ENCODE results near the gene PHKA1.
"Not testable (repeated sequence)": the region's sequence is repeated elsewhere in the genome, so short reads cannot be mapped to it uniquely, and the experiment has no call there.

PHKA1 gene

DNA sequence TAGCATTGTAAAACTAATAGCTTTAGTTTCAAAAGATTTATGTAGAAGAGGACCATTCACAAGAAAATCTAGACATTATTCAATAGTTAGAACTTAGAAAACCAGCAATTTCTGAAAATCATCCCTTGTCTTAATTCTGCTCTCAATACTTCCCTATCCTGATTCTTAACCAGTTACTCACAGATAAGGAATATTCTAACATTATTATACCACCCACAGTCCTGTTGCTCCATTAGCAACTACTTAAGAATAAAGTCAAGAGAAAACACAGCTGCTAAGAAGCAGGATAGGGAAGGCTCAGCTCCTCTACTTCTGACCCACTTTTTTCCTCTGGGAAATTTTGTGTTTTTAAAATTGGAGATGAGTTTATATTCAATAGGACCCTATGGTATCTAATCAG, 47.7 kb downstream of the PHKA1 start:
- DNase-seq (ENCODE audit: low read depth in 3 of 3), result no peak

GRCh38 chrX:72663737-72664136, 50.4 kb downstream of the PHKA1 start:
- no peak for DNase-seq (ENCODE audit: low read depth in 3 of 3)

- DNase-seq (ENCODE audit: low read depth in 3 of 3), result no peak
These were observed 51.9 kb downstream of the PHKA1 start for GRCh38 chrX:72662020-72662747.

DNA sequence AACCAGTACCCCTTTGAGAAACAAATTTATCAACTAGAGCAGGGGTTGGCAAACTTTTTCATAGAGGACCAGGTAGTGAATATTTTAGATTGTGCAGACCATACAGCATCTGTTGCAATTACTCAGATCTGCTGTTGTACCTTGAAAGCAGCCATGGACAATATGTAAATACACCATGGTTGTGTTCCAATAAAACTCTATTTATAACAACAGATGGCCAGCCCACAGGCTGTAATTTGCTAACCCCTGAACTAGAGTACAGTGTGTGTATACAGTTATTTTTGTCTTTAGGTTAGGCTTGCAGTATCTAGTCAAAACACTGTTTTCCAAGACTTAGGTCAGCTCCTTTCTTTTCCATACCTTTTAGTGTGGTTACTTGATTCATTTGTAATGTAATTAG, 54.4 kb downstream of the PHKA1 start:
- no peak for DNase-seq (ENCODE audit: low read depth in 3 of 3)

GRCh38 chrX:72652082-72652481, 62.0 kb downstream of the PHKA1 start:
- no peak for DNase-seq (ENCODE audit: low read depth in 3 of 3)

DNA sequence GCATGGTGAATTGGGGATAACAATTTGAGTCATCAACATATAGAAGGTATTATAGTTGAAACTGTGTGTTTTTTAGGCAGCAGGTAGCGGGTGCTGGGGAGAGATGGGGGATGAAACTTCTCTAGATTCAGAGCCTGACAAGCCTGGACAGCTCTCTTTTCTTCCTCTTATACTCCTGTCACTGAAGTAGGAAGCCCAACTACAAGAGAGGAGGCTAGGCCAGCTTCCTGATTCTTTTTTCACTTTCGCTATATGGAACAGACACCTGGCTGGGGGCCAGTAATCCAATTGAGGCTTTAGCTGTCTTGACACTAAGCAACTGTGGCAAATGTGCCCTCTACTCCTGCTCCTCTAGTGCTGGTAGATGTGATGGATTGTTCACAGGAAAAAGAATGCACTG, 69.2 kb downstream of the PHKA1 start:
- no peak for DNase-seq (ENCODE audit: low read depth in 3 of 3)

GRCh38 chrX:72641611-72642010, 72.5 kb downstream of the PHKA1 start:
- DNase-seq (ENCODE audit: low read depth in 3 of 3), result no peak

- no peak for DNase-seq (ENCODE audit: low read depth in 3 of 3)
These were observed 78.2 kb downstream of the PHKA1 start for GRCh38 chrX:72635930-72636329.

GRCh38 chrX:72634331-72634730, 79.8 kb downstream of the PHKA1 start:
- DNase-seq (ENCODE audit: low read depth in 3 of 3), result no peak

DNA sequence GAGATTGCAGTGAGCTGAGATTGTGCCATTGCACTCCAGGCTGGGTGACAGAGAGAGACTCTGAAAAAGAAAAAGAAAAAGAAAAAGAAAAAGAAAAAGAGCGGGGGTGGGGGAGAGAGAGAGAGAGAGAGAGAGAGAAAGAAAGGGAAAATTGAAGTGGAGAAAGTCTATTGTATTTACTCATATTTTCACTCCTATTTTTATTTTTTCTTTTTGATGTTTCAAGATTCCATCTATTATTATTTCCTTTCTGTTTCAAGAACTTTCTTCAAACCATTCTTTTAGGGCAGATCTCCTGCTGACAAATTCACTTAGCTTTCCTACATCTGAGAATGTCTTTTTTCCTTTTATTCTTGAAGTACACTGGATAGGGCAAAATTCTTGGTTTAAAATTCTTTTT, 83.9 kb downstream of the PHKA1 start:
- no peak for DNase-seq (ENCODE audit: low read depth in 3 of 3)

GRCh38 chrX:72624194-72624593, 89.9 kb downstream of the PHKA1 start:
- no peak for DNase-seq (ENCODE audit: low read depth in 3 of 3)

GRCh38 chrX:72621625-72622485, 92.3 kb downstream of the PHKA1 start:
- DNase-seq (ENCODE audit: low read depth in 3 of 3), result no peak

GRCh38 chrX:72621163-72621562, 92.9 kb downstream of the PHKA1 start:
- DNase-seq (ENCODE audit: low read depth in 3 of 3), result no peak

DNA sequence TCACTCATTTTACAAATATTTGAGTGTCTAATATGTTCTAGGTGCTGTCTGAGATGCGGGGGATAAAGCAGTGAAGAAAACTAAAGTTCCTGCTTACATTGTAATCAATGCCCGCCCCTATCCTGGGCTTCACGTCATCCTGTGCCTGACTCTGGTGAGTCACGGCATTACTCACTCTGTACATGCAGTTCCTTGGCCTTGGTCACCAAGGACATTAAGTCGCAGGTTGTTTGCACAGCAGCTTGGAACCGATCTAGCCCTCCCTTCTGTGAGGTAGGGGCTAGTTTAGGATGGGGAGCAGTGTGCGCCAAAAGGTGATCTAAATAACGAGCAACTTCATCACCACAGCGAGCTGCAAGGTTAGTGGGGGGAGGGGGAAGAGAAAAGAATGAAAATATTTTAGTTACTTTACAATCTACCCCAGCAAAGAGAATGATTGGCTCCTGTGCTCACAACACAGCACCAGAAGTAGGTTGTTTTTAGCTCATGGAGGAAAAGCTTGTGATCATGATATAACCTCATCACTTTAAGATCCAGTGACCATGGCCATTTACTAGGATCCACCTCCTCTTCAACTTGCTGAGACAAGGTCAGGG, 93.5 kb downstream of the PHKA1 start:
- peak in 2 of 3 donors; percentile 38 to 45 for DNase-seq (ENCODE audit: low read depth in 3 of 3)

GRCh38 chrX:72609313-72609712, 104.8 kb downstream of the PHKA1 start:
- DNase-seq (ENCODE audit: low read depth in 3 of 3), result no peak

GRCh38 chrX:72604705-72605104, 109.4 kb downstream of the PHKA1 start:
- DNase-seq (ENCODE audit: low read depth in 3 of 3), result no peak

DNA sequence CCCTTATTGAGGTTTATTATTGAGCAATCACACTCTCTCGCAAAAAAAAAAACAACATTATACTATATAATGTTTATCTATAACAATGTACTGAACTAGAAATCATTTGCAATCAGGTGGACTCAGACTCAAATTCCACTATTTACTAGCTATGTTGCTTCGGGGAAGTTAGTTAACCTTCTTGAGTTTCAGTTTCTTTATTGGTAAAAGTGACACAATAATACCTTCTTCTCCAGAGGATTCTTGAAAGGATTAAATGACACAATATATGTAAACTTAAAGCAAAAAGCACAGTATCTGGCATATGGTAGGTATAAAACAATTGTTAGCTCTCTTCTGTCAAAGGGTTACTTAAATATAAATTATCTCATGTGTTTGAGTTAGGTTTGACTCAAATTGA, 110.0 kb downstream of the PHKA1 start:
- no peak for DNase-seq (ENCODE audit: low read depth in 3 of 3)

- not testable (repeated sequence) for DNase-seq (ENCODE audit: low read depth in 3 of 3)
These were observed 123.1 kb downstream of the PHKA1 start for GRCh38 chrX:72591038-72591437.

DNA sequence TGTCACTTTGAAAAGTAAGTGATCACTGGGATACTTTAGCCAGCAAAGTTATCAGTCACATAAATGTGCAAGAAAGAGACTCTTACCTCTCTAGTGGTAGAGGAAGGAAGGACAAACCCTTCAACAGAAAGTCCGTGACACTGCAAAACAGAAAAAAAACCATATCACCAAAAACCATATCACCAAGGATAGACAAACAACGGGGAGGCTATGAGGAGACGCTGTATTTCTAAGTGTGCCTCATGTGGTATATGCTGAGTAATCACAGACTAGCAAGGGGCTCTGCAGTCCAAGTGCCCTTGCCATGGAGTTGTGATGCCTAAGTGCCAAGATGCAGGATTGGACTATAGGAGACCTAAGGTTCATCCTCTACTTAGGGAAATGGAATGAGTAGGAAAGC, 129.9 kb downstream of the PHKA1 start:
- no peak for DNase-seq (ENCODE audit: low read depth in 3 of 3)

DNA sequence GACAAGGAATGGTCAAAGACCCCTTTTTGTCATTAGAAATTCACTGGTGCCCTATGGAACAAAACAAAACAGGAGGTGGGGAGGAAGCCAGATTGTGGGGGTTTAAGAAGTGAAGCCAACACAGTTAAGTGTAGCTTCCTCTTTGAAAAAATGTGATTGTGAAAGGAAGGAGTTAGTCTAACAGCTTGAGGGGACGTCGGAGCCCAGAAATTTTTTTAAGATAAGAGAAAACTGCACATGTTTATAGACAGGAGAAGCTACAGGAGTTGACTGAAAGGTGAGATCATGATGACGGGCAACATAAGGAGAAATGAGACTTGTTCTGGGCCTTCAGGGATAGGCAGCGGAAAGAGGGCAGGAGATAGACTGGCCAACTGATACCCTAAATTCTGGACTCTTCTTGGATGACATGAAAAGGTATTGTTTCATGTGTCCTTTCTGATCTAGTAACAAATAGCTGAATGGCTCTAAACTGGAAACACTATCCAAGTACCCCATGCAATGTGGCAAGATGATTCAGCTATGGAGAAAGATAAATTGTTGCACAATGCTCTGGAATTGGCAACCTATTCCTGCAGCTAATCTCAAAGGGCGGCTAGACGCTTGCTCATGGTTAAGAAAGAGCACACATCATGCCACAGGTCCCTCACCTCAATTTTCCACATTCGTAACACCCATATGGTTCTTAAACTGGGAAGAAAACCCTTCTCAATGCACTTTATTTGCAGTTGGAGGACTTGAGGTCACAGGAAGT, 137.8 kb downstream of the PHKA1 start:
- DNase-seq (ENCODE audit: low read depth in 3 of 3), result no peak

DNA sequence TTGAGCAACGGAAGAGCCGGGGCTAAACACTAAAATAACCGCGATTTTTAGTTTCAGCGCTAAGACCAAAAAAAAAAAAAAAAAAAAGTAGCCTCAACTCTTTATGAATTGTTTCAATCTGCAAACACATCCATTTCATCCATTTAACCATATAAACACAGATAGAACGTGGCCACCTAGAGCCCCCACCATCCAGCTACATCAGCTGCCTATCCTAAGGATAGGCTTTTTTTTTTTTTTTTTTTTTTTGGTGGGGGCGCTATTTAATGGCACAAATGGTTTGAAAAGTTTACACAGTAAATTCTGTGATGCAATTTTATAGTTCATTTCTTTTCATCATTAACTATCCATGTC, 141.0 kb downstream of the PHKA1 start:
- no peak for DNase-seq (ENCODE audit: low read depth in 3 of 3)
